DMS53 (cell line): ENCODE results near the gene ZNF106.

Source experiments
- DNase-seq: peaks from one replicate; lab custom pipeline; 2025; lab: John Stamatoyannopoulos, UW

Gene ZNF106

GRCh38 chr15:42474827-42475226 is 16.1 kb downstream of the ZNF106 start:
- DNase-seq: no peak

DNA sequence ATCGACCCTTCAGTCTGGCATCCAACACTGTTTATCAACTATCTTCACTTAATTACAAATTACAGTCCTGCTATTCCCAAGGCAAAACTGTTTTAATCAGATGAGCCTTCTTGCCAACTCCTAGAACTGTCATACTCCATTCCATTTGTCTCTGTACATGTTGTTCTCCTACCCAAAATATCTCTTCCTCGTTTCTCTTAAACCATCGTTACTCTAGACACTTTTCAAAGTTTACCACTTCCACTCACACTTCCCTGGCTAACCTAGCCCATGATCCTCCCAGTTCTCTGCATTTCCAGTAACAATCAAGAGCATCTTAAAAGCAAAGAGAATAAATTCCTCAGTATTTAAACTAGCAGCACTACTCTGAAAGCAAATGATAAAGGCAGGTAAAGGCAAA is 19.9 kb downstream of the ZNF106 start:
- no peak for DNase-seq

- no peak for DNase-seq
Measured at GRCh38 chr15:42465520-42466259, 25.3 kb downstream of the ZNF106 start.

DNA sequence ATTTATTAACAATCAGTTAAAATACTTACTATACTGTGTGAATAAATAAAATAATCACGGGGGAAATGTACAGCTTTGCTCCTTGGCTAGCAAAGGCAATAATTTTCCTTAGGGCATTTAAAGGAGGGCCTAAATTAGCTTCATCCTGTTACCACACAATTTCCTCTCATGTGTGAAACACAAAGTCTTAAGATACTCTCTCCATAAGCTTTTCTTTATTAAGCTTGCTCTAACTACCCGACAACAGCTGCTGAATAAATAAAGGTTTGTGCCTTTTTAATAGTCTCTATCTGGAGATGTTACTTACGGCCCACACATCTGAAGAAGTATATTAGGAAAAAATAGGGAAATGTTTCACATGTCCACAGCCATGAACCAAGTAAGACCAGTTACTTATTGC is 29.7 kb downstream of the ZNF106 start:
- DNase-seq: no peak

DNA sequence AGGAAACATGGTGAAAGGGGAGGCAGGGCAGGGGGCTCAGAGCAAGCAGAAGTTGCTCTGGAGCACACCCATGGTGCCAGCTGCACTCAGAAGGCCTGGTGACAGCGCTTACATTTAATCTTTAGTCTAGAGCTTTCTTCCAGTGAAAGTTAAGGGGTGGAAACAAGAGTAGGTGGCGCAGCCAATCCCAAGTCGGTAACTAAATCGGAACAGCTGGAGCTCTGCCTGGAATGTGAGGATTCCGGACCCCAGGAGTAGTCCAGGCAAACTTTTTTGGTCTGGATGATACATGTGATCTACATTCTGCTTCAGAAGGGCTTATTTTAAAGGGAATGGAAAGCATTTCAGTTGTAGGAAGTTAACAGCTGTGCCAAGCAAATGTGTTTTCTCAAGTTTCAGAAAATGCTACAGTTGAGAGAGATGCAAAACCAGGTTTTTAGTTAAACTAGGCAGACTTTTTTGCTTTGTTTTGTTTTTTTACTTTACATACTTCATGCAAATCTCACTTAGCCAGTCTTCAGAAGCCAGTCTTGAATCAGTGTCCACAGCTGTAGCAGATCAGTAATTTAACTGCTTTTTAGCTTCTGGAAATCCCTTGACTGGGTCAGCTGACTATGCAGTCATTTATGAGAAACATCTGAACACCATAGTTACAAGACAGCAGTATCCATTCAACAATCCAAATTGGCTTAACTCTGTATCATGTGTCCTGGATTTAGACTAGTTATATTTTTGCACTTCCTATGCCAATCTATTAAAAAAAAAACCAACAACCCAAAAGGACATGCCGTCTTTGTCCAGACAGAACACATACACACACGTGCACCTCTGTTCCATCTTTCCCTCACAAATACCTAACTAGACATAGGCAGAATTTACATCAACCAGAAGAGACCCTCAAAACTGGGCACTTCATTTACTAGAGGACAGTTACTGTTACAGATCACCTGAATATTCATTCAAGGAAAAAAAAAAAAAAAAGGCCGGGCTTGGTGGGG is 33.2 kb downstream of the ZNF106 start:
- no peak for DNase-seq

GRCh38 chr15:42456971-42457370 is 34.0 kb downstream of the ZNF106 start:
- no peak for DNase-seq

DNA sequence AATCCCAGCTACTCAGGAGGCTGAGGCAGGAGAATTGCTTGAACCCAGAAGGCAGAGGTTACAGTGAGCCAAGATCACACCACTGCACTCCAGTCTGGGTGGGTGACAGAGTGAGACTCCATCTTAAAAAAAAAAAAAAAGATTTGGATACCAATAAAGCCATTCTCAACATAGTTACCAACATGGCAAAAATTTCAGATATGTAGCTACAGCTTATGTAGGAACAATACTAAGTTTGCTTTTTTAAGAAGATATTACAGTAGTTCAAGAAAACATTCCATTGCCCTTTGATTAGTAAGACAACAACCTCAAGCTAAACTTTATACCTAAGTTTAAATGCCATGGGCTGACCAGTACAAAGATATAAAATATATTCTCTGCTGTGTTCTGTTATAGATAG is 34.4 kb downstream of the ZNF106 start:
- no peak for DNase-seq

DNA sequence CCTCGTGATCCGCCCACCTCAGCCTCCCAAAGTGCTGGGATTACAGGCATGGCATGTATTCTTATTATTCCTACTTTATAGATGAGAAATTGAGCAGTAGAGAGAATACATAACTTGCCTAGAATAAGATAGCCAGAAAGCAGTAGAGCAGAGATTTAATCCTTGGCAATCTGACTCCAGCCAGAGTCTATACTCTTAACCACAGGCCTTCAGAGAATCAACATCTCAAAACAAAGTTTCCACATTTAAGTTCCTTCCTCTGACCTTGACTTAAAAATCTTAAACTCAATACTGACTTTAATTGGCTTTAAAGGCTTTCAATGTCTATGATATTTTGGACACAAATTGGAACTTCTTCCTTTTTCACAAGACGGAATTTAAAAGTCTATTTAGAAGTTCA is 37.1 kb downstream of the ZNF106 start:
- no peak for DNase-seq

DNA sequence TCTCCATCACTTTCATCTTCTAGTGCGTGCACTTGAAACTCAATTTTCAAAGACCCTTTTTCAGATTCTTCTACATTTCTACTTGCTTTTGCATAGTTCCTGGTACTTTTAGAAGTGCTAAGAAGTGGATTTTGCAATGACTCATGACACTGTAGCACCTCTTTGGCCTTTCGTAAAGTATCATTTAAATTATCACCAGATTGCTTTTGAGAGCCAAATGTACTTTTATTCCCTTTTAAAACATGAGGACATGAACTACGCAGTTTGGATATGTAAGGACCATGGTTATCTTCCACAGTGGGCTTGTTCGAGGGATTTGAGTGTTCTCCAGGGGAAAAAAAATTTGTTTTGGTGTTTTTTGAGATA is 40.5 kb downstream of the ZNF106 start:
- no peak for DNase-seq

DNA sequence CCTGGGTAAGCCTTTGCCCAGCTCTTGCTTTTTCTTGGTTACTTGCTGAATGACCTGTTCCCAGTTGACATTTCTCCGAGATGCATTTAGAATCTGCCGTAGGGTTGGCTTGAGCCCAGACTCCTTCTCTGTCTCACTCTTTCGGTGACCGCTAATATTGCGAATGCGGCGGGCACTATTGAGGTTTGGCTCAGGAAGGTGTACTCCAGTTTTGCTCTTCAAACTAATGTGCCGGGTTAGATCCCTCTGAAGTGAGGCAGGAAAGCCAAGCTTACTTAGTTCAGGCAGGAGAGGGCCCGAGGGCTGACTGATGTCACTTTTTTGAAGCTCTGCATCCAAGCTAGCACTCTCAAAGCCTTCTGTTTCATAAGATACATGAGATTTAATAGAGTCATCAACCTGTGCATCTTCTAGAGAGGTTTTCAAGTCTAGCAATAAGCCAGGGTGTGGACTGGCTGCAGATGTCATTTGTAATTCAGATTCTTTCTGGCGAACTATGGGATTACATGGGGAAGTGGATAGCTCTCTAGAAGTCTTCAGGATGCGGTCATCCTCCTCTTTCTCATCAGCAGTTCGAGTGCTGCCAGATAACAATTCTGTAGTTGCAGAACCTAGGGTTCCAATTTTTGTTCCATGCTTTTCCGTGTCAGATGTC is 41.0 kb downstream of the ZNF106 start:
- no peak for DNase-seq

DNA sequence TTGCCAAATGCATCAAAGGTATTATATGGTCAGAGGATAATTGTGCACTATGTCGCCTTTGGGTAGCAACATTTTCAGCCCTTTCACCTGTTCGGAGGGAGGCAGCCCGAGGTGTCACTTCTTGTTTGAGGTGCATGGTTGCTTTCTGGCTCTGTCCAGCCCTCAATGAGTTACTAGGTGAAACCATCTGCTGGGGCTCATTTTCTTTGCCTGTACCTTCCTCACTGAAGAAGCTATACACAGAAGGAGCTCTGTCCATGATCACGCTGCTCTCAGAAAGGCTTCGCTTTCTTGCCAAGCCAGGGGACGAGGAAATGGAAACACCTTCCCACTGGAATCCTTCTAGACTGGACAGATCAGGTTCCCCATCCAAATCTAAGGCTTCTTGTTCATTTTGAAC is 42.7 kb downstream of the ZNF106 start:
- no peak for DNase-seq

DNA sequence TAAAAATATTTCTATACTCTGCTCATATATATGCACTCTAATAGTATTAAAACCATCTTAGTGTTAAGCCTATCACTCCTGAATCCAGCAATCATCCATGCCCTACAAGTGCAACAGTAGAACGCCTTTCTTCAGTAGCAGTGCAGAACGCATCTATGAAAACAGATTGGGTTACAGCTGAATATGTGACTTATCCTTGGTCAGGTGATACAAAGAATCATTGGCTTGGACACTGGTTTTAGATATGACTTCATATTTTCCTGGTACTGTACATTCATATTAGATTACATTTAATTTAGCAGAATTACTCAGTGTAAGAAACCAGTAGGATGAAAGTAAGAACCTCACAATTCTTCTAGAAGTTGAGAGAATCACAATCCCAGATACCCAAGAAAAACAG is 43.3 kb downstream of the ZNF106 start:
- no peak for DNase-seq

- DNase-seq: no peak
Measured at GRCh38 chr15:42445551-42445950, 45.4 kb downstream of the ZNF106 start.

GRCh38 chr15:42444415-42445063 is 46.4 kb downstream of the ZNF106 start:
- no peak for DNase-seq

DNA sequence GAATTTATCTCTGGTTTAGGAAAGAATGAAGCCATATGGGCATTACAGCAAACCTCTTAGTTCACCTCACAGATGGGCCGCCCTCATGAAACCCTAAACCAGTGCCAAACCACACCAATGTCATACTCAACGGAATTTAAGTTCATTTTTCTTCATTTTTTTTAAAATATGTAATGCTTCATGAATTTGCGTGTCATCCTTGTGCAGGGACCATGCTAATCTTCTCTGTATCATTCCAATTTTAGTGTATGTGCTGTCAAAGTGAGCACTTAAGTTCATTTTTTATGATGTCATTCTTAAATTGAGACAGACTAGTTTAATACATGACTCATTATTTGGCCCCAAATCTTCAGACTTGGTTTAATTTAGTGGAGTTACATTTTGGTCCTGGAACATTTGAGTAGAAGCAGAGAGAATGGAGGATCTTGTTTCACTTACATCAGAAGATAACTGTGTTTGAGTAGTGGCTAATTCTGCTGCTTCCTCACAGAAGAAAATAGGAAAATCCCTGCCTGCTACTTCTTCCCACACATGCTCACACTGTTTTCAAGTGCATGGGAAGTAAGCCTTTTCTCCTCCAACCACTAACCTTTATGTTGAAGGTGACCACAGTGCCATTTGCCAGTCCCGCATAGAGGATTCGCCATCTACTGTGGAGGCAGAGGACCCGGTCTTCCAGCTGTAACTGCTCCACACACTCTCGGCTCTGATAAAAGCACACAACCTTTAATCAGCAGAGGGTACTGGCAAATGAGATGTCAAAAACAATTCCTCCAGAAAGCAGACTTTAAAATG is 63.3 kb downstream of the ZNF106 start:
- DNase-seq: no peak

DNA sequence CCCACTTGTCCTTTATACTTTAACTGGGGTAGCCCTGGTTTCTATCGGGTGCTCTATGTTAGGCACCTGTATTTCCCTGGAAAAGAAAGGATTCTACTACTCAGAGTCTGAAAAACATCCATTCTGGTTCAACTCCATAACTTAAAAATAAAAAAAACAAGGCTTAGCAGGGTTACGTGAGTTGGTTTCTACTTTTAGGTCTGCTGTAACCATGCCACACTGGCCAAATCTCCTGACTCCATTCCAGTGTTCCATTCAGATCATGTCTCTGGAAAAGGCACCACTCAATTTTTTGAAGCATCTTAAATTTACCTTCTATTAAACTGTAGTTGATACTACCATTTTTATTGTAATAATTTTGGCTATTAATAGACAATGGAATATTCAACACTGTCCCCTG is 69.6 kb downstream of the ZNF106 start:
- DNase-seq: no peak

DNA sequence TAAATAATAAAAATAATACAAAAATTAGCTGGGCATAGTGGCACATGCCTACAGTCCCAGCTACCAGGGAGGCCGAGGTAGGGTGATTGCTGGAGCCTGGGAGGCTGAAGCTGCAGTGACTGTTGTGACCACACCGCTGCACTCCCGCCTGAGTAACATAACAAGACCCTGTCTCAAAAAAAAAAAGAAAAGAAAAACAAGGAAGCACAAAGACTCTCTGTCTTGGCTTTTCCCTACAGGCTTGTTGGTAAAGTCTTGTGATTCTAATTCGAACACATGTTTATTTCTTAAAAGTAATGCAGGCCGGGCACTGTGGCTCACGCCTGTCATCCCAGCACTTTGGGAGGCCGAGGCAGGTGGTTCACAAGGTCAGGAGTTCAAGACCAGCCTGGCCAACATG is 71.6 kb downstream of the ZNF106 start:
- no peak for DNase-seq

- DNase-seq: no peak
Measured at GRCh38 chr15:42413920-42414319, 77.0 kb downstream of the ZNF106 start.

DNA sequence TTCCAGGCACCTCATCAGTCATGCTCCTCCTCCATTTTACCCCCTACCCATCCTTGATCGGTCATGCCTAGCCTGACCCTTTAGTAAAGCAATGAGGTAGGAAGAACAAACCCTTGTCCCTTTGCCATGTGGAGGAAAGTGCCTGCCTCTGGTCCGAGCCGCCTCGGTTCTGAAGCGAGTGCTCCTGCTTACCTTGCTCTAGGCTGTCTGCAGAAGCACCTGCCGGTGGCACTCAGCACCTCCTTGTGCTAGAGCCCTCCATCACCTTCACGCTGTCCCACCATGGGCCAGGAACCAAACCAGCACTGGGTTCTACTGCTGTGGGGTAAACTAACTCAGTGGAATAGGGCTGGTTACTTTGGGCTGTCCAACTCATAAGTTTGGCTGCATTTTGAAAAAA is 79.1 kb downstream of the ZNF106 start:
- DNase-seq: no peak

GRCh38 chr15:42409011-42409410 is 81.9 kb downstream of the ZNF106 start:
- no peak for DNase-seq

DNA sequence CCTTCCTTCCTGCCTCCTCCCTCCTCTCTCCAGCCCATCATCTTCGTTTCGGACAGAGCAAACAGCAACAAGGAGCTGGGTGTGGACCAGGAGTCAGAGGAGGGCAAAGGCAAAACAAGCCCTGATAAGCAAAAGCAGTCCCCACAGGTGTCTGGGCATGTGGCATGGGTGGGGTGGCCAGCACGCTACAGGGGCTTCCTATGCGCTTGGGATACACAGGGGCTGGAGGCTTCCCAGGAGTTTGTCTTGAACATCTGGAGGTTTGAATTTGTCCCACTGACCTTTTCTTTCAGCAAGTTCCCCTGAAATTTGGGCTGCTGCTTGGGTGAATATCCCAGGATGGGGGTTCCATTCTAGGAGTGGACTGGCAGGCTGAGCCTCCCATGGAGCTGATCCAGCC is 82.8 kb downstream of the ZNF106 start:
- no peak for DNase-seq
